IPS-NIHi7 (cell line): ENCODE data around the gene BARX2.
A peak's percentile ranks its signal among the peaks of the same experiment; 100 is the strongest.

Experiments
- DNase-seq: peaks from one replicate; pipeline ENCODE4 v3.0.0; 2012; ENCODE audit warnings: mixed read lengths; ENCODE audit errors: extremely low spot score

Gene BARX2

GRCh38 chr11:129373489-129373953, 2.1 kb upstream of the BARX2 start:
- DNase-seq = no peak

GRCh38 chr11:129374081-129374992, 1.3 kb upstream of the BARX2 start:
- DNase-seq = peak; percentile 41

- DNase-seq = peak; percentile 29
These were observed 476 bp upstream of the BARX2 start for GRCh38 chr11:129374993-129375750.

- DNase-seq = no peak
These were observed 1.2 kb downstream of the BARX2 start for GRCh38 chr11:129376658-129377341.

- DNase-seq = no peak
These were observed 2.1 kb downstream of the BARX2 start for GRCh38 chr11:129377739-129378138.

GRCh38 chr11:129380413-129380812, 4.8 kb downstream of the BARX2 start:
- DNase-seq = no peak

GRCh38 chr11:129382583-129382982, 6.9 kb downstream of the BARX2 start:
- DNase-seq = no peak

- DNase-seq = no peak
These were observed 7.4 kb downstream of the BARX2 start for GRCh38 chr11:129383060-129383459.

- no peak for DNase-seq
These were observed 7.9 kb downstream of the BARX2 start for GRCh38 chr11:129383502-129383901.

- no peak for DNase-seq
These were observed 8.8 kb downstream of the BARX2 start for GRCh38 chr11:129384415-129384814.

GRCh38 chr11:129385801-129386200, 10.2 kb downstream of the BARX2 start:
- no peak for DNase-seq

GRCh38 chr11:129386795-129387397, 11.2 kb downstream of the BARX2 start:
- DNase-seq = no peak

GRCh38 chr11:129387434-129387833, 11.8 kb downstream of the BARX2 start:
- no peak for DNase-seq

- DNase-seq = no peak
These were observed 13.2 kb downstream of the BARX2 start for GRCh38 chr11:129388824-129389223.

- DNase-seq = no peak
These were observed 14.7 kb downstream of the BARX2 start for GRCh38 chr11:129390303-129390821.

GRCh38 chr11:129391360-129391759, 15.7 kb downstream of the BARX2 start:
- no peak for DNase-seq

GRCh38 chr11:129391821-129392220, 16.2 kb downstream of the BARX2 start:
- DNase-seq = no peak

- DNase-seq = no peak
These were observed 17.3 kb downstream of the BARX2 start for GRCh38 chr11:129392995-129393394.

- no peak for DNase-seq
These were observed 19.1 kb downstream of the BARX2 start for GRCh38 chr11:129394709-129395108.

- DNase-seq = no peak
These were observed 19.8 kb downstream of the BARX2 start for GRCh38 chr11:129395432-129395831.

GRCh38 chr11:129395883-129396282, 20.2 kb downstream of the BARX2 start:
- no peak for DNase-seq
